Forelimb muscle (tissue), 1 donor: ENCODE results near the gene ACTR8. TPM values are rescaled to one million over a fixed set of nuclear protein-coding genes. Genes with fewer than 3 reads are reported as not detected.

ENCODE experiments used
- DNase-seq: peaks from one replicate; pipeline ENCODE4 v3.0.0-alpha.2; 2013; ENCODE audit warnings: low read depth
- polyA plus RNA-seq: library from polyadenylated mRNA; unstranded; fragments of 120-200 nt; gene quantifications from one replicate; pipeline ENCODE4 v1.2.1, GENCODE V29; 2013; ENCODE audit not compliant: insufficient read length

Gene ACTR8
- polyA plus RNA-seq, 1 donor, result 24.6 TPM

DNA sequence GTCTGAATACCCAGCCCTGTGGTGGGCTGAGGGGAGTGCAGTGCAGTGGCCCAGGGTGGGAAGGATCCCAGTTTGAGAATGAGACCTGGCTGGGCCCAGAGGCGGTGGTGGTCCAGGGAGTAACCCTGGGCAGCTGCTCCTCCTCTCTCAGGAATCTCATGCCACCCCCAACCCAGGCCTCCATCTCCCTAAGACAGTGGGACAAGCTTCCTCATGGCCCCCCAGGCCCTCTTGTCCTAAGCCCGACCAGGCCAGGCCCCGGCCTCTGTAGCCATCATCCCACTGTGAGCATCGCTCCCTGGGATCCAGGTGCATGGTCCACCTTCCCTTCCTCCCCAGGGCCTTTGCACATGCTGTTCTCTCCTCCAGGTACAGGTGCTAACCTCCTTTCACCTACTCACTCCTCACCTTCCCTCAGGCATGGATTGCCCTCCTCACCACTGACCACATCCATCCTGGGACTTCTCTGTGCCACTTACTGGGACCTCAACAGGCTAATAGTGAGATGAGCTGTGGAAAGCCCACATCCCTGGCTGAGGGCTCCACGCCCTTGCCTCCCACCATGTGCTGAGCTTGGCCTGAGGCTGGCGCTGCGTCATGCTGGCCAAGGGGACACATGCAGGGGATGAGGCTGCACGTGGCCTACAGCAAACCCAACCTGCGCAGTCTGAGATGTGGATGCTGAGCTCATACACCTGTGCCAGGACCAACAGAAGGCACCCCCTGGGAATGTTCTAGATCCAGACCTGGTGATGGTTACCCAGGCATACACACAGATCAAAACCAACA, 45.7 kb downstream of the ACTR8 start:
- no peak for DNase-seq

DNA sequence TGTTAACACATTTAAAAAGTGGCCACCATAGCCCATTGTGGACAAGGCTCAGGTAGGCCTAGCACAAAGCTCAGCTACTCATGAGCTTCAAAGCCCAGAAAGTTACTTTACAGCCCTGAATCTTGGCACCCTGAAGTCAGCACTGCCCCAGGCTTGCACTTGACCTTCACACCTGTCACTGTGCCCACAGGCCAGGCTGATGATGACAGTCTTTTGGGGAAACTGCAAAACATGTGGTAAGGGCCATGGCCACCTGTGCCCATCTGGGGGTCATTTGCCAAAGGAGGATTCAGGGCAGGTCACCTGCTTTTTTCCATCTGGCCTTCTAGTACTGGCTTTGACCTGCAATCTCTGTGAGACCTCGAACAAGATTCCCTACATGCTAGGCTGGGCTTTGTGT, 46.7 kb downstream of the ACTR8 start:
- DNase-seq, result no peak

DNA sequence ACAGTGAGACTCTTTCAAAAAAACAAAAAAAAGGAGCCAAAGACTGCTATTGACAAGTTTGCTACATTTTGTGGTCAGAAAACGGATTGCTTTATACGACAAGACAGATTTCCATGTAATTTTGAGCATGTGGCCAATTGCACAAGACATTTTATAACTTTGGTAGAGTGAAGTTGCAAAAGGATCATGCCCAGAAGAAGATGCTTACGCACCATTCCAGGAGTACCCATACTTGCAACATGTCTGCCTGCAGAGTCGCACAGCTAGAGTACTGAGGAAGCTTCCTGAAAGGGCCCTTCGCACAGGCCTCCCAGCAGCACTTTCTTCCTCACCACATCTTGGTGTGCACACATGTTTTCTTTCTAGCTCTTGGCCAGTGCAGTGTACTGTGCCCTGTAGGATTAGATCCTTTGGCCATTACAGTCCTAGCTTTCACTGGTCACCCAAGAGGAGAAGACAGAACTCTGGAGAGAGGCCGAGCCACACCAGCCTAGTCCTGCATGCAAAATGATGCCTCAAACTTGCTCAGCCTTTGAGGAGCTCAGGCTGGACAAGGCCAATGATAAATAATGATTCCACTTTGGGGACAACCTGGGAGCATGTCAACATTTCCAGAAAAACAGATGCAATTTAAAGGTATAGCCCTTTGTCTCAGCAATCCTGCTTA, 47.4 kb downstream of the ACTR8 start:
- DNase-seq, result no peak

DNA sequence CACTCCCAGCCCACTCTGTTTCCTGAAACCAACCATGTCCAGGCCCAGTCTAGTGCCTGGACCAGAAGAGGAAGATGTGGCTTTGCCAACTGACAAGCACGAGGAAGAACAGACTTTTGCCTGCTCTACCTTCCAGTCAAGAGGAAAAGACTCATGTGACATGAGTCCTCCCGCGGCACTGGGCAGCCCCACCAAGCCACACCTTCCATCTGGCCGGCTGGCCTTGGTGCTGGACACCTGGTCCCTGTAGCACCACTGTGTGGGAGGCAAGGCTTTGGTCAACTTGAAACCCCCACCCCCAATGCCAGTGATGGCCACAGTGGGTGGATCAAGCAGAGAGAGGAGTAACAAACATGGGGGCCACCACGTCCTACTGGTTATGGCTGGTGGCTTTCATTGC, 48.3 kb downstream of the ACTR8 start:
- DNase-seq, result no peak

DNA sequence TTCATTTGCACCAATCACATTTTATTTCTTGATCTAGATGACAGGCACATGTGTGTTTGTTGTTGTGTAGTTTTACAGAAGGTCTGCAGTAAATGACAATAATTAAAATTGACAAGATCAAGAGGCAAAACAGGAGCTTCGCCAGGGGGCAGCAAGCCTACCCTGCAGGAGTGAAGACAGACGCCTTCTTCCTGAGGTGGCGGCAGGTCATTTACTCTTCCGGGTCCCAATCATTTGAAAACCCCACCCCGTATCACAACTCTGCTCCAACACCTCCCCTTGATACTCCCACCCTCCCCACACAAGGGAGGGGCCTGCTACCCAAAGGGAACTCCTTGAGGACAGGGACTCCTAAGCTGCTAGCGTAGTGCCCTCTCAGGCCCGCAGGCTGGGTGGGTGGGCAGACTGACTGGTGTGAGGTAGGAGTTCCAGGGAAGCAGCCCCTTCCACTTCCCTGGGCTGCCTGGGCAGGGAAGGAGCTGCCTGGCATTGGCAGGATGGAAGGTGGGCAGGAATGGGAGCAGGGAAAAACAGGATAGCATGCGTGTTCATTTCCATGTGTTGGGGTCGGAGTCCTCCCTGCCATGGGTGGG, 48.8 kb downstream of the ACTR8 start:
- no peak for DNase-seq

DNA sequence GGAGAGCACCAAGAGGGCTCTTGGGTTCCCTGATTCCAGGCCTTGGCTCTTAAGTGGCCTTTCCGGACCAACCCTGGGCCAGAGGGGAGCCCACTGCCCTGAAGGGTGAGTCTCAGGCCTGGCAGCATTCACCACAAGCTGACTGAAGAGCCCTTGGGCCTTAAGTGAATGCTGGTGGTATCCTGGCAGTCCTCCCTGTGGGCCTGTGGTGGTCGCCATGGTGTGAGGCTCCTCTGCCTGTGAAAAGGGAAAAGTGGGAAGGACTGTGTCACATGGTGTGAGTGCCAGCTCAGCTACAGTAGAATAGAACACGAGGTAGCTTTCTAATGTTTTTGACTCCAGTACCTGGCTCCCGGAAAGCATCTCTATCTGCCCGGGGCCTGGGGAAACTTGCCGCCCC, 51.0 kb downstream of the ACTR8 start:
- no peak for DNase-seq

DNA sequence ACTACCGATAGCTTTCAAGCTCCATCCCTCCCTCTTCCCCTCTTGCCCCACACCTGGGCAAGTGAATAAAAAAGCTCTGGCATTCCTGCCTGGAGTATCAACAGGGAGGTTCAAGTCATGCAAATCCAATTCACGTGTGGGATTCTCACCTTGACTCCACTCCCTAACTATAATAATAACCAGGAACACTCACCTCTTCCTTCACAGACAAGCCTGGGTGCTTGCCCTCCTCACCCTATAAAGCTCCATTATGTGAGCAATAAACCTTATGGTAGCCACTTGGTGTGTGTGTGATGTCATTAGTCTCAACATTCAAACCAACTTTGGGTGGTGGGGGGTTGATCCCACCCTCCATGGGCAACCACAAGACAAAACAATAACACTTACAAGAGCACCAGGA, 52.3 kb downstream of the ACTR8 start:
- no peak for DNase-seq

DNA sequence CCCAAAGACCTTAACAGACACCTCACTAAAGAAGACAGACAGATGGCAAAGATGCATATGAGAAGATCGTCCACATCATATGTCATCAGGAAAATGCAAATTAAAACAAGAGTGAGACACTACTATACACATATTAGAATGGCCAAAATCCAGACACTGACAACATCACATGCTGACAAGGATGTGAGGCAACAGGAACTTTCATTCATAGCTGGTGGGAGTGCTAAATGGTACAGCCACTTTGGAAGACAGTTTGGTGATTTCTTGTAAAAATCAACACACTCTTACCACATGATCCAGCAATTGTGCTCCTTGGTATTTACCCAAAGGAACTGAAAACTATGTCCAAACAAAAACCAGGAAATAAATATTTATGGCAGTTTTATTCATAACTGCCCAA, 53.4 kb downstream of the ACTR8 start:
- no peak for DNase-seq

DNA sequence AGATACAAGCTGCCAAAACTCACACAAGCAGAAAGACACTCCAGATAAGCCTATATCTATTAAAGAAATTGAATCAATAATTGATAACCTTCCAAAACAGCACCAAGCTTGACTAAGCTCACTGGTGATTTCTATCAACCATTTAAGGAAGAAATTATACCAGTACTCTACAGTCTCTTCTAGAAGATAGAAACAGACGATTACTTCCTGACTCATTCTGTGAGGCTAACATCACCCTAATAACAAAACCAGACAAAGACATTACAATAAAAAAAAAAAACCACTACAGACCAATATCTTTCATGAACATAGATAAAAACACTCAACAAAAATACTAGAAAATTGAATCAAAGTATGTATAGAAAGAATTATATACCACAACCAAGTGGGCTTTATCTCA, 55.9 kb downstream of the ACTR8 start:
- no peak for DNase-seq

DNA sequence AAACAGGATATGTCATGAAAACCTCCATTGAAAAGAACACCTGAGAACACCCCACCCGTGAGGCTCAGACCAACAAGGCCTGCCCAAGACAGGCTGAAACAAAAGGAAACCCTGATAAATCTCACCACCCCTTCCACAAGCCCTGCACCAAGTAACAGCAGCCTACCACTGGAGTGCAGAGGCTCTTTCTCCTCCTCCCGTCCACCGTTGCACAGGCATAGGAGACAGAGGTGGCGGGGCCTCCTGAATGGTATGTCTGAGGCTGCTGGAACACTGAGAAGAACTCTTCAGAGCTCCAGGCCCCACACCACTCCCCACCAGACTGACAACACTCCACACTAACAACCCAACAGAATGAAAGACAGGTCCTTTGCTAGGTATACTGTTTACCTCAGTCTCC, 57.2 kb downstream of the ACTR8 start:
- no peak for DNase-seq

DNA sequence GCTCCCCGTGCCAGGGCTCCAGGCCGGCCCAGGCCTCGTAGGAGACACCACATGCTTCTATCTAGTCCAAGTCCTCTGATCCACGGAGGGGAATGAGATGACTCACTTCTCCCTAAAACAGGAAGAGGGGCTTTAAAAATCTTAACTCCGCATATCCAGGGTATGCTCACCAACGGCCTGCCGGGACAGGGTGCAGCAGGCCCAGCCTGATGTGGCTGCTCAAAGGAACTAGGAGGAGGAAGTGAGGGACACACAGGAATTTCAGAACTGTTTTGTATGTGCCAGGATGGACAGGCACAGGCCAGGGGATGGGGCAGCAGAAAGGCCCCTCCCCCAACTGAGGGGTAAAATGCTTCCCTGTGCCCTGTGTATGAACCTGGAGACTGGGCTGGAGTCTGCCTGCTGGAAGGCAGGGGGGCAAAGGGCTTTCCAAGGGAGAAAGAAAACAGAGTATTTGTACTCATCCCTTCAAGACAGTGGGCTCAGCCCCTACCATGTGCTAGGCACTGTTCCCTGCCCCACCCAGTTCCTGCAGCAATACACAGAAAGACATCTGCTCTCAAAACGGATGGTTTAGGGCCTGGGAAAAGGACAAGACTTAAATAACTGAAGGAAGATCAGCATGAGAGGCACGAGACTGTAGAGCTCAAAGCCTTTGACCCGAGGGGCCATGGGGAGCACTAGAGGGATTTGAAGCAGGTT, 57.8 kb downstream of the ACTR8 start:
- no peak for DNase-seq

DNA sequence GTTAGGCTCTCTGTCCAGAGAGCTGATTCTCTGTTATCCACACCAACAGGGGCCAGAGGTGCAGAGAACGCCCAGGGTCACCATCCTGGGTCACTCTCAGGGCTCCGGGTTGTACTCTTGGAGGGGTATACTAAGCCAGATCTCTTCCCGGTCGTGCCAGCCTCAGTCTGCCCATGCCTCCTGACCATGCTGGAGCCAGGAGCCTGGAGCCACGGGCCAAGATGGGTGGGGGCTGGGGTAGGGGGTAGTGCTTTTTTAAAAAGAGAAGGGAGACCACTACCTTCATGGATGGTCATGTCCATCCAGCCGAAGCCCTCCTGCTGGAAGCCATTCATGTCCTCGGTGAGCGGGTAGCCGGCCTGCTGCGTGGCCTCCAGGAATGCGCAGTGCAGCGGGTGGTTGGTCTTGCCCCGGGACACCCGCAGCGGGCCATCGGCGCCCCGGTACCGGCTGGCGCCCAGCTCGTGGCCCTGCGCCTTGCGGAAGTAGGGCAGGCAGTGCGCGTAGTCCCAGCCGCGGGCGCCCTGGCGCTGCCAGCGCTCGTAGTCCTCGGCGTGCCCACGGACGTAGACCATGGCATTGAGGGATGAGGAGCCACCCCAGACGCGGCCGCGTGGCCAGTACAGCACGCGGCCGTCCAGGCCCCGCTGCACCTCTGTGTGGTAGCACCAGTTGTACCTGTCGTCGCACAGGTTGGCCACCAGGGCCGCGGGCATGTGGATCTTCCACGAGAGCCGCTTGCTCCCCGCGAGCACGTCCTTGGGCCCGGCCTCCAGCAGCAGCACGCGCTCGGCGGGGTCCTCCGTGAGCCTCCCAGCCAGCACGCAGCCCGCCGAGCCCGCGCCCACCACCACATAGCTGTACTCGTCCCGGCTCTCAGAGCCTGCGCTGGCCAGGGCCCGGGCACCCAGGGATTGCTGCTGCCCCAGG, 58.7 kb downstream of the ACTR8 start:
- DNase-seq, result no peak

DNA sequence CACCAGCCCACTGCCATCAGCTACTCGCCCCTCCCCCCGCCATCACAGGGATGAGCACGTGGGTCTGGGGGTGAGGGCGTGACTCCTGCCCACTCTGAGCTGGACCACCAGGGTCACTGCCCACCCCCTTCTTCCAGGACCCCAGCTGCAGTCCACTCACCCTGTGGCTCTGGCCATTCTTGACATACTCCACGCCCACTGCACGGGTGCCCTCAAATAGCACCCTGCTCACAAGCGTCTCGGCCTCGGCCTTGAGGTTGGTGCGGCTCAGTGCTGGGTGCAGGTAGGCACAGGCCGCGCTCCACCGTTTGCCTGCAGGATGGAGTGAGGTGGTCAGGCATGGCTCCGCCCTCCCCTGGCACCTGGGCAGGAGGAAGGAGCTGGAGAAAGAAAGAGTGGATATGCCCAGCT, 59.6 kb downstream of the ACTR8 start:
- DNase-seq, result no peak

DNA sequence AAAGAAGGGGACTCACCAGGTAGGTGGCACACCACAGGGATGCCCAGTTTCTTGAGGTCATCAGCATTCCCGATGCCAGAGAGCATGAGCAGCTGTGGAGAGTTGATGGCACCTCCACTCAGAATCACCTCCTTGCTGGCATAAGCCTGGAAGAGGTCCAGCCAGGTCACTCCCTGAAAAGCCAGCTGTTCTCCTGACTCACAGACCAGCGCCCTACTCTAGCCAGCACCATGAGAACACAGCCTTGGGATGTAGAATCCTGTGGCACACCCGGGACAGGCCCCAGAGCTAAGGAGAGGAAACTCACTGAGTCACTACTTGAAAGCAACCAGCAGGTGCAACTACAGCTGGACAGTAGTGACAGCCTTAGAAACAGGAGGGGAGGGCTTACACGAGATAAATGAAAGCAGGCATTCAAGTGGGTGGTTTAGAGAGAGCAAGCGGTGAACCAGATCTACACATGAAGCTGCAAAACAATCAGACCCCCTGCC, 60.3 kb downstream of the ACTR8 start:
- DNase-seq, result no peak

DNA sequence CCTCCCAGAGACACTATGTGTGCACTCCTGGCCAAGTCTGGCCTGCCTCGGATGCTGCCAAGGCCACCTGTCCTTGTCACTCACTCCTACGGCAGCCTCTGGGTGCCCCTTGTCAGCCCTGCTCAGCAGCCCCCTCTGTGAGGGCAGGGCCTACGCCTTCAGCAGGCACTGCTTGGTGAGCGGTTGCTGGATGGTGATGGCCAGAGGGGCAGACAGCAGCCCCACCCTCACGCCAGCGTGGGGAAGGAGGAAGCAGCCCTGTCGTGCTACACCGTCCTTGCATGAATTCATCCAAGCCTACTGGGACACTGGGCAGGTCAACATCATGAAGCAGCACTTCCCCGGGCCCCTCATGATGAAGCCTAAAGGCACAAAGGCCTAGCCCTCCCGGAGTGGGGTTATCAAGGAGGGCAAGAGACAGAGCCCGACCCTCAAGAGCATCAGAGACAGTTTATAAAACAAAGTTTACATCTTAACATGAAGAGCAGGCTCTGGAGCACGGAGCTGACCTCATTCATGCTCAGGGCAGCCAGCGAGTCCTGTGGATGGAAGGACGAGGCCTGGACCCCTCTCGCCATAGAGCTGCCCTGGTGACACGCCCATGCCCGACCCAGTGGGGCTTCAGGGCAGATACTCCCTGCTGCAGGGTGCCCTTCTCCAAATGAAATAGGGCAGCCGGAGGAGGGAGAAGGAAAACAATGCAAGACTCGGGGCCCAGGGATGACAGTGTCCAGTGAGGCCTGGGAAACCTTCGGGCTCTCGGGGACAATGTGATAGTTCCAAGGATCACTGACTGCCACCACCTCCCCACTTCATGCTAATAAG, 61.0 kb downstream of the ACTR8 start:
- no peak for DNase-seq

DNA sequence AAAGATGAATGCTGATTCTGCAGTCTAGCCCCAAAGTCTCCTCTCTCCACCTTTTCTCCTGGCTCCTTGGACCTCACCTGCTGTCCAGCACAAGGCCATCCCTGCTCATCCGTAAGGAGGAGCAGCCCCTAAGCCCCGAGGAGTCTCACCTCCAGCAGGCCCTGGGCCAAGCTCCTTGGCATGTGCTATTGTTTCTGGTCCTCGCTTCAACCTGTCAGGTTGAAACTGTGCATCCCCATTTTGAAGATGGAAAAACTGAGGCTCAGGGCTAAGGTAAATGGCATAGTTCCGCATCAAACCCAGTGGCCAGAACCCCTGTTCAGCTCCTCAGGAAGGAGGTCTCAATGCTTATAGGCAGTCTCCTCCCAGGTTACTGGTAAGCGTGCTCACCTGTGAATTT, 61.9 kb downstream of the ACTR8 start:
- DNase-seq, result no peak

DNA sequence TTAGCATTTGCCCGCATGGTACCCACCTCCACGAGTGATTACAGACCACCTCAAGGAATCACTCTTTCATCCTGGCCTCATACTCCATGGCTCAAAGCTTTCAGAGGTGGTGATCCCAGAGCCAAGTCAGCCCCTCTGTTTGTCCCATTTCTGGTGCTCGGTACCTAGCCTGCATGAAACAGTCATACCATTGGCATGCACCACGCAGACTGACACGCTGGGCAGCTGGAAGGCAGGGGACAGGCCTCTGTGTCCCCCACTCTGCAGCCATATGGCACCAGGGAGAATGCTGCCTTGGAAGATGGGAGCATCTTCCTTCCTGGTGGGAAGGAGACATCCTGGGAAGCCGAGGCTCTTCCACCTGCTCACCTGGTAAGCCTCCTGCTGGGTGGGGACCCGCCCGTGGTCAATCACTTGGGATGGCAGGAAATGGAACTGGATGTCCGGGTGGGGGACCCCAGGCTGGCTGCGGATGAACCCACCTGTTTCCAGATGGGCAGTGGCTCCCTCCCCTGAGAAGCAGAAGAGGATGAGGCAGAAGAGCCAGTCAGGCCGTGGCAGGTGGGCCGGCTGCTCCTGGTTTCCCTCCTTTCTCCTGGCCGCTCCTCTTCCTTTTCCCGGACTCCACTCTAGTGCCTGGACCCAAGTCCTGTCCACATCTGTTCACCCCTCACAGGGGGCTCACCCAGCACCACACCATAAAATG, 62.6 kb downstream of the ACTR8 start:
- DNase-seq, result no peak

DNA sequence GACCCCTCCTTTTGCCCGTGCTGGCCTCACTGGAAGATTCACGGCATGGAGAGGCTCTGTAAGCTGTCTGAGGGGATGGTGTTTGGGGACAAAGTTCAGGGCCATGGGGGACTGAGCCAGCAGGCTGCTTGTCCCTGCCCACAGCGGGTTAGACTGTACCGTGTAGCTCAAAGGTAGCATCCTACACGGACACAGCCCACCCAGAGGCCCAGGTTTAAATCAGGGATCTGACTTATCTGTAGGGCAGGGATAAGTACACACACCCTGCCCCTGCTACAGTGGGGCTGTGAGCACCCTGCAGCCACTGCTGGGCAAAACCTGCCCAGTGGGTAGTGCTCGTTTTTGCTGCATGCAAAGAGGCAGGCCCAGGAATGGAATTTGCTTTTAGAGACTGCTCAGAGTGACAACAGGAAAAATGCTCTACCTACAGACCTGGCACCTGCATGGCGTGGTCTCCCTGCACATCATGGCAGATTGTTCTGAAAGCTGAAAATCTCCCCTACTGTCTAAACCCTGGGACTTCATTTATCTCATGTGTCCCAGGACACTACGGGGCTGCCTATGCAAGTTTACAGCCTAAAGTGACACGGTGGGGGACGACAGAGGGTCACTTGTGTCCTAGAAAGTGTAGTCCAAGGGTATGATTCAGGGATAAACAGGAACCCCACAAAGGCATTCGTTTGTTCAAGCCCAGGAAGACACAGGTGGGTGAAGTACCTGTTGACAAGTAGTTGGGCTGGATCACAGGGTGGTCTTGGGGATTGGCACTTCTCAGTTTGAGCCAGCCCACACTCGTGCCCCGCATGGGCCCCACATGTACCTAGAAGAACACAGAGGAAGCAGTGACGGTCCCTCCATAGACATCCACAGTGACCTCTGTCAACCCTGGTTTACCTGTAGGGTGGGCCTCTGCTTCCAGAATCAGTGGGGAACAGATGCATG, 63.5 kb downstream of the ACTR8 start:
- no peak for DNase-seq

DNA sequence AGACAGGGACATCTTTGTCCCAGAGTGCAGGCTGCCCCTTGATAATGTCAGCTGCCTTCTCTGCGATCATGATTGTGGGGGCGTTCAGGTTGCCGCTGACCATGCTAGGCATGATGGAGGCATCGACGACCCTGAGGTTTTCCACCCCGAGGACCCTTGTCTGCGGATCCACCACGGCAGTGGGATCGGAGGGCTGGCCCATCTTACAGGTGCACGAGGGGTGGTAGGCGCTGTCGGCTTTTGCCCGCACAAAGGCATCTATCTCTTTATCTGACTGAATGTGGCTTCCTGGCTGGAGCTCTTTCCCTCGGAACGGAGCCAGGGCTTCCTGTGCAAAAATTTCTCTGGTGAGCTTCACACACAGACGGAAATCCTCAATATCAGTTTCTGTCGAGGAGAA, 64.1 kb downstream of the ACTR8 start:
- no peak for DNase-seq
